B cell (primary cell): ENCODE data around the gene TBC1D2B. TPM values are rescaled to one million over a fixed set of nuclear protein-coding genes. Genes with fewer than 3 reads are reported as not detected.

Experiments
- ATAC-seq: fragments of 200-7000 bp; cut with Tn5 transposase; one replicate; pipeline ENCODE4 v1.10.0; 2021; ENCODE audit warnings: low read depth, mild to moderate bottlenecking, moderate number of reproducible peaks, moderate library complexity
- CTCF ChIA-PET: fragments of 350-600 bp; sonication (Branson Sonifier 250); formaldehyde crosslinking; loops from one replicate; lab custom pipeline; 2021; ENCODE audit warnings: antibody characterized with exemption, inconsistent platforms; lab: Charles Lee
- POLR2A ChIA-PET: fragments of 350-600 bp; sonication (Branson Sonifier 250); formaldehyde crosslinking; loops from one replicate; lab custom pipeline; 2021; ENCODE audit warnings: antibody characterized with exemption; lab: Charles Lee
- DNase-seq: peaks from one replicate; pipeline ENCODE4 v3.0.0; 2013
- H2AFZ ChIP-seq: 2 replicates; pipeline ENCODE4 v1.6.1; 2012; ENCODE audit warnings: mild to moderate bottlenecking, low read depth, low read length; ENCODE audit not compliant: insufficient read depth, poor library complexity, severe bottlenecking
- H3K27ac ChIP-seq, 2 donors: 1 replicate in 1 of 2; 2 replicates in 1 of 2; pipeline ENCODE4 v1.5.1; 2012 to 2013; ENCODE audit warnings: low read length in 2 of 2, mild to moderate bottlenecking in 2 of 2, moderate library complexity in 1 of 2
- H3K27me3 ChIP-seq, 4 experiments: fragments of 200-600 bp in 1 of 4; sonication (generic) in 1 of 4; replicated peaks in 1 of 4; 1 replicate in 2 of 4; 2 replicates in 2 of 4; pipeline versions ENCODE4 v1.6.1 to v1.7.0; 2013 to 2016; ENCODE audit warnings: low read length in 3 of 4, mild to moderate bottlenecking in 2 of 4, mixed read lengths in 1 of 4, moderate library complexity in 1 of 4; ENCODE audit not compliant: insufficient read depth in 4 of 4, control insufficient read depth in 3 of 4; ENCODE audit errors: control extremely low read depth in 1 of 4
- H3K36me3 ChIP-seq, 2 experiments: replicated peaks in 1 of 2; 1 replicate in 1 of 2; 2 replicates in 1 of 2; pipeline versions ENCODE4 v1.6.1 to v1.7.1; 2013; ENCODE audit warnings: low read length in 1 of 2; ENCODE audit not compliant: insufficient read depth in 2 of 2, control insufficient read depth in 1 of 2; ENCODE audit errors: control extremely low read depth in 1 of 2, extremely low read depth in 1 of 2
- H3K4me1 ChIP-seq, 2 donors: fragments of 200-600 bp in 1 of 2; sonication (generic) in 1 of 2; 1 replicate in 1 of 2; 2 replicates in 1 of 2; pipeline versions ENCODE4 v1.5.1 to v1.6.1; 2013 to 2017; ENCODE audit warnings: low read length in 2 of 2; ENCODE audit not compliant: control insufficient read depth in 2 of 2, insufficient read depth in 2 of 2
- H3K4me2 ChIP-seq: replicated peaks from 2 replicates; pipeline ENCODE3; 2012; ENCODE audit warnings: mild to moderate bottlenecking, low read depth, low read length; ENCODE audit not compliant: poor library complexity, severe bottlenecking
- H3K4me3 ChIP-seq, 5 experiments: fragments of 200-600 bp in 1 of 5; sonication (generic) in 1 of 5; 1 replicate in 3 of 5; 2 replicates in 2 of 5; pipeline versions ENCODE4 v1.5.1 to v1.7.0; 2011 to 2016; ENCODE audit warnings: low read length in 4 of 5, mild to moderate bottlenecking in 4 of 5, low read depth in 2 of 5, control low read depth in 1 of 5, moderate library complexity in 1 of 5; ENCODE audit not compliant: insufficient read depth in 1 of 5; ENCODE audit errors: control extremely low read depth in 1 of 5, extremely low read depth in 1 of 5
- H3K79me2 ChIP-seq: fragments of 200-600 bp; sonication (generic); one replicate; pipeline ENCODE4 v1.6.0; 2016; ENCODE audit warnings: low read length; ENCODE audit not compliant: control insufficient read depth, insufficient read depth
- H3K9ac ChIP-seq: fragments of 200-600 bp; sonication (generic); 2 replicates; pipeline ENCODE4 v1.6.1; 2017; ENCODE audit warnings: mild to moderate bottlenecking, low read length, moderate library complexity
- H3K9me3 ChIP-seq, 3 donors: one replicate each; pipeline versions ENCODE4 v1.6.1 to v1.7.1; 2013; ENCODE audit warnings: low read length in 2 of 3; ENCODE audit not compliant: control insufficient read depth in 2 of 3, insufficient read depth in 1 of 3; ENCODE audit errors: control extremely low read depth in 1 of 3
- H4K20me1 ChIP-seq: 2 replicates; pipeline ENCODE4 v1.6.0; 2012; ENCODE audit warnings: mild to moderate bottlenecking, low read length; ENCODE audit not compliant: insufficient read depth, control insufficient read depth, poor library complexity, severe bottlenecking
- H3K27ac Mint-ChIP-seq: one replicate; pipeline ENCODE4 v1.8.0; 2021; ENCODE audit warnings: mixed read lengths
- H3K27me3 Mint-ChIP-seq: one replicate; pipeline ENCODE4 v1.8.0; 2021; ENCODE audit warnings: mixed read lengths
- H3K4me1 Mint-ChIP-seq: one replicate; pipeline ENCODE4 v1.8.0; 2021; ENCODE audit warnings: mixed read lengths
- H3K4me3 Mint-ChIP-seq: one replicate; pipeline ENCODE4 v1.8.0; 2021; ENCODE audit warnings: mixed read lengths
- H3K9me3 Mint-ChIP-seq: one replicate; pipeline ENCODE4 v1.8.0; 2022; ENCODE audit warnings: mixed read lengths; ENCODE audit not compliant: insufficient read depth
- CTCF ChIP-seq: fragments of 200-600 bp; IDR thresholded peaks from one replicate; pipeline ENCODE4 v1.8.0; 2022; ENCODE audit warnings: antibody characterized with exemption, mild to moderate bottlenecking
- EZH2 ChIP-seq: IDR thresholded peaks from 2 replicates; pipeline ENCODE4 v1.6.1; 2012; ENCODE audit warnings: borderline replicate concordance, low read depth, mild to moderate bottlenecking, moderate library complexity, low read length; ENCODE audit not compliant: insufficient read depth, poor library complexity, severe bottlenecking
- WGBS: methylation state at CpG from one replicate; pipeline ENCODE4 v1.1.5; 2013; ENCODE audit warnings: missing lambda C conversion rate; ENCODE audit not compliant: insufficient coverage; 5-methylcytosine and 5-hydroxymethylcytosine counted together
- intact Hi-C: fragments of 100-400 bp; cut with micrococcal nuclease; formaldehyde crosslinking; loops from one replicate; pipeline ENCODE4 v1.10.0; 2022
- polyA plus RNA-seq: library from polyadenylated mRNA; depleted of rRNA; stranded (reverse); fragments of >200 nt; gene quantifications from 2 replicates; pipeline ENCODE4 v1.2.3, GENCODE V29; 2012
- total RNA-seq, 2 donors: library from RNA; stranded (reverse); fragments of 120-200 nt in 1 of 2; gene quantifications; 1 replicate in 1 of 2; 2 replicates in 1 of 2; pipeline versions ENCODE4 v1.2.3 to v1.2.4, GENCODE V29; 2013 to 2022

The TBC1D2B gene
- total and polyA plus RNA-seq, 2 donors (not counting 1 experiment from before 2014, with no cell fraction given) = 8.5 to 26.1 TPM

- Histone ChIP-seq H3K9me3 (no peaks in the 10 kb centered on the region), H3K4me3 (no peak overlapping the region), H3K27me3 (no peaks in the 10 kb centered on the region), H3K4me2 (peak overlapping the region; percentile 44), H2AFZ (peak overlapping the region; percentile 6), H3K27ac (no peak overlapping the region), H3K79me2 (peaks cover 61% of the 10 kb centered on the region), H3K9ac (no peak overlapping the region), H3K36me3 (no peaks in the 10 kb centered on the region), H3K4me1 (peaks cover 29 to 33% of the 10 kb centered on the region in 2 donors), H4K20me1 (no peaks in the 10 kb centered on the region)
- H3K4me3 Mint-ChIP-seq = peak overlapping the region; percentile 33
- intact Hi-C loops = loop anchor here (2.0 to 5.0 kb wide), 2 partner anchors 15 to 37 kb away; no protein-coding TSS in a partner anchor
- no peaks in the 10 kb centered on the region for H3K27me3 Mint-ChIP-seq
- CTCF ChIA-PET = interaction anchor here (1.0 to 2.8 kb wide), 5 partner anchors 8 to 58 kb away, joined by 3 to 13 read pairs (median 3); no protein-coding TSS in a partner anchor
- H3K9me3 Mint-ChIP-seq = no peaks in the 10 kb centered on the region
- peaks cover 54% of the 10 kb centered on the region for H3K4me1 Mint-ChIP-seq
- WGBS = 20% methylated on average over 2 of the region's 7 CpGs
- ATAC-seq = peak; percentile 31
- DNase-seq = no peak
- H3K27ac Mint-ChIP-seq = peak overlapping the region; percentile 78
- POLR2A ChIA-PET = interaction anchor here (0.5 kb wide), 1 partner anchor 823 kb away, joined by 5 read pairs; the partner anchor contains the start of gene MORF4L1
- no peak for TF ChIP-seq EZH2
- TF ChIP-seq CTCF = no peak
Measured at GRCh38 chr15:78049691-78050440, 27.6 kb downstream of the TBC1D2B start.

GRCh38 chr15:78048628-78048920, 28.9 kb downstream of the TBC1D2B start:
- H3K9me3 Mint-ChIP-seq = no peaks in the 10 kb centered on the region
- DNase-seq = no peak
- no peak for ATAC-seq
- Histone ChIP-seq H2AFZ (no peak overlapping the region), H3K36me3 (peaks cover 0 to 6% of the 10 kb centered on the region in 2 experiments), H3K4me1 (peaks cover 29 to 33% of the 10 kb centered on the region in 2 donors), H3K4me3 (no peak overlapping the region), H4K20me1 (no peaks in the 10 kb centered on the region), H3K79me2 (peaks cover 50% of the 10 kb centered on the region), H3K27ac (no peak overlapping the region), H3K9me3 (no peaks in the 10 kb centered on the region), H3K4me2 (no peak overlapping the region), H3K27me3 (no peaks in the 10 kb centered on the region), H3K9ac (no peak overlapping the region)
- intact Hi-C loops = no loop called here
- ChIA-PET POLR2A (no interaction called here), CTCF (no interaction called here)
- no peaks in the 10 kb centered on the region for H3K27me3 Mint-ChIP-seq
- 85% methylated on average over 2 of the region's 5 CpGs for WGBS
- no peak overlapping the region for H3K27ac Mint-ChIP-seq
- H3K4me1 Mint-ChIP-seq = peaks cover 54% of the 10 kb centered on the region
- H3K4me3 Mint-ChIP-seq = no peak overlapping the region
- TF ChIP-seq CTCF (no peak), EZH2 (no peak)
